HG03432 (cell line): Measurements from ENCODE around the gene LRRK2.
A peak's percentile ranks its signal among the peaks of the same experiment; 100 is the strongest.
"Not testable (repeated sequence)": the region's sequence is repeated elsewhere in the genome, so short reads cannot be mapped to it uniquely, and the experiment has no call there.

Experiments used
- ATAC-seq: cut with Tn5 transposase; IDR thresholded peaks from one replicate; pipeline ENCODE4 v1.9.1; 2021; ENCODE audit warnings: mild to moderate bottlenecking, moderate library complexity; ENCODE audit not compliant: unreplicated experiment

LRRK2 gene

GRCh38 chr12:40211186-40211585, 13.6 kb upstream of the LRRK2 start:
- ATAC-seq = not testable (repeated sequence)

GRCh38 chr12:40212566-40212965, 12.2 kb upstream of the LRRK2 start:
- ATAC-seq = no peak

GRCh38 chr12:40215982-40216381, 8.8 kb upstream of the LRRK2 start:
- ATAC-seq = no peak

- no peak for ATAC-seq
Measured at GRCh38 chr12:40216516-40217288, 8.1 kb upstream of the LRRK2 start.

- no peak for ATAC-seq
Measured at GRCh38 chr12:40219760-40220159, 5.0 kb upstream of the LRRK2 start.

DNA sequence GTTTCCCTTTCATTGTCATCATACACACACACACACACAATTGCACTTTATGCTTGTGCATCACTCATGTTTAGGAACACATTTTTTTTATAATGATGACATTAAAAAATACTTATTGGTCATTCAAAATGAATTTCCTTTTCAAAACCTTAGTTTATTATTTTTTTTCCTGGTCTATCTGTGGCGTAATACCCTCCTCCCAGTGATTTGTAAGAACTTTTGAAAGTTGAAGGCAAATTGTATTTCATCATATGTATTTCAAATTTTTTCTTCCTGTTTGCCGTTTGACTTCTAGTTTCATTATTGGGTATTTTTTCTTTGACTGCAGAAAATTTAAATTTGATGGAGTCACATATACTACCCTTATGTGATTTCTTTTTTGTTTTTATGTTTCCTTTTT, 2.5 kb upstream of the LRRK2 start:
- ATAC-seq = no peak

- ATAC-seq = no peak
Measured at GRCh38 chr12:40223646-40224045, 1.2 kb upstream of the LRRK2 start.

GRCh38 chr12:40225337-40225983, 663 bp downstream of the LRRK2 start:
- ATAC-seq = no peak

DNA sequence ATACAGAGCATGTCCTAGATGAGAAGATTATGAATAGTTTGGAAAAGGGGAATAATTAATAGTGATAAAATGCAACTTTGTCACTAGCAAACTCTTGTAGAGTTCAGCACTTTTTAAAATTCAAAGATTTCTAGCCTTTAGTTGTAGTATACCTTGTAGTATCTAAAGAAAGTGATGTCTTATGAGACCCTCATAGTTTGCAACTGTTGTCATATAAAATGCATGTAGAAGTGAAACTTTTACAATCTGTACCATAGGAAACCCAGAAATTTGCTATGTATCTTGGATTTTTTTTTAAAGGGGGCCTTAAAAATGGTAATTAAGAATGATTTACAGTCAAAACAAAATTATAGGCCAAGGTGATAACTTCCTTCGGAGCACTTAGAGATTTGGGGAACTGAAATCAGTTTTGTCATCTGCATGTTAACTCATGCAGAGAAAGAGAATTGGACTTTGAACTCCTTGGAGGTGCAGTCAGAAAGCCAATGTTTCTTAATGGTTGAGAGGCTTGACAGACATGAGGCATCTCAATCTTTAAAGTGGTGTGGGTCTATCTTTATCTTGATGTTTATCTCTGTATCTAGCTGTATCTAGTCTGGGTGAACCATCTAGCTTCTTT, 1.3 kb downstream of the LRRK2 start:
- peak; percentile 68 for ATAC-seq

- ATAC-seq = peak; percentile 28
Measured at GRCh38 chr12:40226705-40227104, 1.9 kb downstream of the LRRK2 start.

- no peak for ATAC-seq
Measured at GRCh38 chr12:40227447-40227846, 2.6 kb downstream of the LRRK2 start.

DNA sequence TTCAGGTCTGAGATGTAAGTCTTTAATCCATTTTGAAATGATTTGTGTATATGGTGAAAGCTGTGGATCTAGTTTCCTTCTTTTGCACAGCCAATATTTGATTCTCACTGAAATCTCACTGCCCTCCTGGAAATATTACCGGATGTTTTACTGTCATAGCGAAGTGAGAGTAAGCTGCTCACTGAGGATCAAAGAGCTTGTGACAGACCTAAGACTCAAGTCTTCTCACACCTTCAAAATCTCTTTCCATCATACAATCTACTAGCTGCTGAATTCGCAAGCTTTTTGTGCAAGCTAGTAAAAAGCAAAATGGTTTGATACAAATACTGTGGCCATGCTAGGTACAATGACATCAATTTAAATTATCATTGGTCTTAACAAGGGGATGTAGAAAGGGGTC, 3.9 kb downstream of the LRRK2 start:
- no peak for ATAC-seq

DNA sequence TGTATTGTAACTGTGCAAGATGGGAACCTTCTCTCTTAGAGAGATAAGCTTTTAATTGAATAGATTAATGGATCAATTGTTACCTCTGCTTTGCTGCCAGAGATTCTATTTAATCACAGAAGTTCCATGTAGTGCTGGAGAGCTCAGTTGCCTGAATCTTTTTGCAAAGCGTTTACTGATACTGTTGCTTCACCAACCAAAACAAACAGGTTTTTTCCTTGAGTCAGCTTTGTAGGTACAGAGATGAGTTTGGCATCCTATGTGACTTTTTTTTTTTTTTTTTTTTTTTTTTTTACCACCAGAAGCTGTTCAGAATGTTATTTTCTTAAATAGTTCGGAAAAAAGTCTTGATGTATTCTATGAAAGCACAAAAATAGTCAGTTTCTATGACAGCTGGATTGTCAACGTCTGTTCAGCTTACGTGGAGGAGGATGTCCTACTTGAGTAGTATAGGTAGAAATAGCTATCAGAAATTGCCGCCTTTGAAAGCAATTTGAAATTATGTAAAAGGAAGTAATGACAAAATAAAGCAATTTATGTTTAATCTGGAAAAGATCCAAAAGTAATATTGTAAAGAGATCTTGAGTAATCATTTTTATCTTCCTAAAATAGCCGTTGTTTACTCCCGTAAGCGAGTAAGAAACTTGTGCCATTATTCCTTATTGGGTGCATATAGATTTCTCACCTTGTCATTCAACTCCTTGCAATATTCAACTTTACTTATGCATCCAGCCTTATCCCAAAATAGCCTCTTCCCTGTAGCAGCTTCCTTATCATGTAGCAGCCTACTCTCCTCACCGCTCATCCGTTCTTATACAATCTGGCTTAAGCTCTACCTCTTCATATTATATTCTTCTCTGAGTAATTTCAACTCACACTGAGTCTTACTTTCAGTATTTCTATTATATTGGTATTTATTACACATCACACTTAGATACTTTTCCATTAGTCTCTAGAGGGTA, 5.2 kb downstream of the LRRK2 start:
- no peak for ATAC-seq

- ATAC-seq = peak; percentile 75
Measured at GRCh38 chr12:40232602-40233001, 7.8 kb downstream of the LRRK2 start.

- ATAC-seq = no peak
Measured at GRCh38 chr12:40233741-40234367, 9.1 kb downstream of the LRRK2 start.

- ATAC-seq = no peak
Measured at GRCh38 chr12:40236357-40236850, 11.6 kb downstream of the LRRK2 start.

DNA sequence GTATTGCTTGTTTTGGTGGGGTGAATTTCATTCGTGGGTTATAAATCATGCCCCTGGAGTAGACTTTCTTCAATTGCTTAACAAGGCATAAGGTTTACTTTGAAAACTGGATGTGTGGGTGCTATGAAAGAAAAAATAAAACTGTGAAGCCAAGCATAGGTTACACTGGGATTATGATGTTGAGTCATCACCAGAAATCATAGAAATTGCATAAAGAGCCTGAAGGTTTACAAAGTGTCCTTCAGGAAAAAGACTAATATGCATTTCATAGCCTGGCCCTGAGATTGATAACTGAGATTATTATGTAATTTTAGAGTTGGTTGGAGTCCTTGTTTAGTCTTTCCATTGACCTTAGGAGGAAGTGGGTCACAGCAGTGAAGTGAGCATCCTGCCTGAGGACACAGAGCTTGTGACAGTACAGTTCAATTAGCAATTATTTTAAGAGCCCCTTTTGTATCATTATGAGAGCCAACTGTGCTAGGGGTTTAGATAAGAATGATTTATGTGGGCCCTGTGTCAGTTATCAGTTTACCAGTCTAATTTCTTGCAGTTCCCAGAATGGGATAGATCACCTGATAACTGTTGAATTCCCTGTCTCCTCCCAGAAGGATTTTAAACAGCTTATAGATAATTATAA, 13.6 kb downstream of the LRRK2 start:
- no peak for ATAC-seq

DNA sequence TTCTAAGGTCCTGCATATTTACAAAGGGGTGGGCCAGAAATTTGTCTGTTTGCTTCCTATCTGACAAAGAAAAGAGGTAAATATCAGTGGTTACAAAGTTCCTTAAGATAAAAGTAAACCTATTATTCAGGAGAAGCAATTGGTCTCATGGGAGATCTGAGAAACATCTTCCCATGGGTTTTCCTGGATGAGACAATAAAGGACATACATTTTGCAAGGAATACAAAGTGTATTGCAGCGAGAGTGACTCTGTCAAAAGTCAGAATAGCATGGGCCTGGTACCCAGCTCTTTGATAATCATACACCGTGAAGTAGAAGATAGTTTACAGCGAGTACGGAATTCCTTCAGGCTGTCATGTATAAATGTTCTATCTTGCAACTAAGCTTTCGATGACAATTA, 14.2 kb downstream of the LRRK2 start:
- no peak for ATAC-seq

GRCh38 chr12:40240779-40241178, 16.0 kb downstream of the LRRK2 start:
- no peak for ATAC-seq

DNA sequence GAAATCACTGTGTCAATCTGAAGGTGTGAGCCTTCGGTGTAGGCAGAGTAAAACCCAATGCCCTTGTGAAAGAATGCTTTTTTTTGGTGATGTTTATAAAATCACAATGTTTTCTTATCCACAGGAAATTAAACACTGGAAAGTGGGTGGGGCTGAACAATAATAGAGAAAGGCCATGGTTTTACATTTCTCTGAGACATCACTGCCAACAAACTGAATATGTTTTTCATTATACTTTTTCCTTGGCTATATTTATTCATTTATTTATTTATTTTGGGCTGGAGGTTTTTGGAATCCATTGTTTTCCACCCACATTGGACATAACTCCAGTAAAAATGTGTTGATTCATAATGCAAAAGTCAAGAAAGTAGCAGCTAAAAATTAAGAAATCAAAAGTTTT, 16.9 kb downstream of the LRRK2 start:
- no peak for ATAC-seq
